Measurements from ENCODE around the gene HSD17B8.

Gene HSD17B8

GRCh38 chr6:33169291-33170175 is 34.9 kb upstream of the HSD17B8 start:
- no peaks in the 10 kb centered on the region for H3K36me3 Mint-ChIP-seq (ENCODE audit: low read depth)
- peaks cover 20% of the 10 kb centered on the region for H3K4me1 Mint-ChIP-seq
- no peak overlapping the region for H3K27ac Mint-ChIP-seq
- no peak overlapping the region for H3K4me3 Mint-ChIP-seq
- peaks cover 53% of the 10 kb centered on the region for H3K27me3 Mint-ChIP-seq (ENCODE audit: low read depth, poor library complexity)
- DNase-seq: no peak
- no peaks in the 10 kb centered on the region for H3K9me3 Mint-ChIP-seq
- TF ChIP-seq CTCF (IDR thresholded peaks at IDR 0.05): no peak

- Mint-ChIP-seq H3K27ac (no peak overlapping the region), H3K4me3 (no peak overlapping the region), H3K9me3 (no peaks in the 10 kb centered on the region), H3K27me3 (ENCODE audit: low read depth, poor library complexity) (peaks cover 58% of the 10 kb centered on the region), H3K4me1 (peaks cover 18% of the 10 kb centered on the region), H3K36me3 (ENCODE audit: low read depth) (no peaks in the 10 kb centered on the region)
- no peak for DNase-seq
- TF ChIP-seq CTCF (IDR thresholded peaks at IDR 0.05): no peak
Observed at GRCh38 chr6:33170176-33171015, 34.1 kb upstream of the HSD17B8 start.

GRCh38 chr6:33171016-33171879 is 33.2 kb upstream of the HSD17B8 start:
- TF ChIP-seq CTCF (IDR thresholded peaks at IDR 0.05): no peak
- Mint-ChIP-seq H3K27me3 (ENCODE audit: low read depth, poor library complexity) (peaks cover 60% of the 10 kb centered on the region), H3K27ac (no peak overlapping the region), H3K4me3 (no peak overlapping the region), H3K36me3 (ENCODE audit: low read depth) (no peaks in the 10 kb centered on the region), H3K9me3 (no peaks in the 10 kb centered on the region), H3K4me1 (peaks cover 16% of the 10 kb centered on the region)
- no peak for DNase-seq

GRCh38 chr6:33171880-33172687 is 32.4 kb upstream of the HSD17B8 start:
- H3K4me1 Mint-ChIP-seq: peaks cover 24% of the 10 kb centered on the region
- H3K36me3 Mint-ChIP-seq (ENCODE audit: low read depth): no peaks in the 10 kb centered on the region
- H3K27ac Mint-ChIP-seq: no peak overlapping the region
- no peak for TF ChIP-seq CTCF (IDR thresholded peaks at IDR 0.05)
- no peaks in the 10 kb centered on the region for H3K9me3 Mint-ChIP-seq
- H3K4me3 Mint-ChIP-seq: no peak overlapping the region
- peaks cover 62% of the 10 kb centered on the region for H3K27me3 Mint-ChIP-seq (ENCODE audit: low read depth, poor library complexity)
- no peak for DNase-seq

Data from nephron progenitor cell (in vitro differentiated cells).